Measurements from ENCODE around the gene INSC. TPM values are rescaled to one million over a fixed set of nuclear protein-coding genes. Genes with fewer than 3 reads are reported as not detected.

The INSC gene
- total RNA-seq, 1 donor from 2014 or later = not detected

DNA sequence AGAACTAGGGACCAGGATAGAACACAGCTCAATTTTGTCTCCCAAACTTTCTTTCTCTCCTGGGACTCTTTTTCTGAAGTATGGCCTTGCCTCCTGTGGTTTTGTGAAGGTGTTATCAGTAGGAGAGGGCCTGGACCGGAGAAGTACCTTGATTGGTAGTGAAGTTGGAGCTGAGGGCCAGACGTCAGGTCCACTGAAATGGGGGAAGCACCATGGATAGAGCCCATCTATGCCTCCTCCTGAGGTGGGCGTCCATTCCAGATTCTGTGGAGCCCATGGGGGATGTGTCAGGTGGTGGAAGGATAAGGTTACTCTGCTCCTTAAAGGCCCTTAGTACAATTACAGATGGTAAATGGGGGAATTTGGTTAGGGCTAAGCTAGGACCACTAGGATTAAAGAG, 109.7 kb downstream of the INSC start:
- Mint-ChIP-seq H3K27ac (no peak overlapping the region), H3K4me1 (ENCODE audit: low read depth) (no peaks in the 10 kb centered on the region), H3K4me3 (no peak overlapping the region), H3K9me3 (no peaks in the 10 kb centered on the region), H3K36me3 (ENCODE audit: low read depth) (no peaks in the 10 kb centered on the region), H3K27me3 (ENCODE audit: insufficient read depth) (peaks cover 3% of the 10 kb centered on the region)
- no peak for DNase-seq (ENCODE audit: low spot score)
- intact Hi-C loops (cut with micrococcal nuclease) = no loop called here

DNA sequence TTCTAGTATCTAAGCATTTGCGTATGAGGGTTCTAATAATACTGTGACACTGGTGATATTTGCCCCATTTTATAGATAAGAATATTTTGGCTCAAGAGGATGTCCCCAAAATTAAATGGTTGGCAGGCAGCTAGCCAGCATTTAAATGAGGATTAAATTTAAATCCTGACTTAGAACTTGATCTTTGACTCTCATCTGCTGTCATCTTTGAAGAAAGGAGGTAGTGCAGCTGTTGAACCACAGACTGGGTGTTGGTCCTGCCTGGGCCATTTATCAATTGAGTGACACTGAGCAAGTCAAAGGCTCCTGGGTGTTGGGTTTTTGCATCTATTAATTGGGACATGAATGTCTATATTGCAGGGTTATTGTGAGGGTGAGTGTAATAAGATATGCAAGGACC, 112.3 kb downstream of the INSC start:
- Mint-ChIP-seq H3K9me3 (no peaks in the 10 kb centered on the region), H3K27me3 (ENCODE audit: insufficient read depth) (peaks cover 3% of the 10 kb centered on the region), H3K4me3 (no peak overlapping the region), H3K27ac (no peak overlapping the region), H3K4me1 (ENCODE audit: low read depth) (no peaks in the 10 kb centered on the region), H3K36me3 (ENCODE audit: low read depth) (no peaks in the 10 kb centered on the region)
- intact Hi-C loops (cut with micrococcal nuclease) = no loop called here
- no peak for DNase-seq (ENCODE audit: low spot score)

DNA sequence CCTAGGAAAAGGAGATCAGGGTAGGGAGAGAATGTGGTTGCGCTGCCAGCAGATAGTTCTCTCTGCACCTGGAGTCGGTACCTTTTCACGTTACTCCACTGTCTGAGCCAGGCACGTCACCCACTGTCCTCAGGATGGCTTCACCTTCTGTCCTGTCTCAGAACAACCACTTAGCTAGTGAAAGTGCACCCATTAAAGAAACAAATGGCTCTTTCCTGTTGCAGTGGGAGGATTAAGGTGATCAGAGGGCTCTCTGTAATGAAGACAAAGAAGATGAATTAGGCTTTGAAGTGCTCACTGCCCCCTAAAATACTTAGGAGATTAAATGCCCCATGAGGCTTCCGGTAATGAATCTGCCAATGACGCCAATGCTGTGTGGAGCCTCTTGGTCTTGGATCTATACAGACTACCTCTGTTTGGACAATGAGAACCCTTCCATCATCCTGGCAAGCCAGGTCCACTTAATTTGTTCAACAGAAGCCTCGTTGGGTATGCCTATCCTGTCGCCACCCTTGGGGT, 113.7 kb downstream of the INSC start:
- Mint-ChIP-seq H3K4me1 (ENCODE audit: low read depth) (no peaks in the 10 kb centered on the region), H3K4me3 (no peak overlapping the region), H3K27ac (no peak overlapping the region), H3K36me3 (ENCODE audit: low read depth) (no peaks in the 10 kb centered on the region), H3K9me3 (no peaks in the 10 kb centered on the region), H3K27me3 (ENCODE audit: insufficient read depth) (peaks cover 5% of the 10 kb centered on the region)
- no peak for DNase-seq (ENCODE audit: low spot score)
- intact Hi-C loops (cut with micrococcal nuclease) = no loop called here

DNA sequence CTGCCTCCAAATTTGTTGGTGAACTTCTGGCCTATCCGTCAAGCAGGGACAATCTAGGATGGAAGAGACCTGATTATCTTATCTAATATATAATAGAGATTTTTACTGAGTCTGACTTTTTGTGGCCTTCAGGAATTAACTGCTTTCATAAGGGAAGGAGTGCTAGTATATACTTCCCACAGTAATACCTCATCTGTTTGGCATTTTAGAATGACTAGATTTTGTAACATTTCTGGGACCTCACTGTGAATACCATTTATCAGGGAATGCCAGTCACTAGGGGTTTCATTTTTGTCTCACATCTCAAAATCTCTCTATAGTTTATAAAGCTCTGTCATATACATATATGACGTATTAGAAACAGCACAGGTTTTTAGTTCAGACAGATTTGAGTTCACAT, 114.3 kb downstream of the INSC start:
- H3K27me3 Mint-ChIP-seq (ENCODE audit: insufficient read depth) = peaks cover 5% of the 10 kb centered on the region
- no peak overlapping the region for H3K27ac Mint-ChIP-seq
- intact Hi-C loops (cut with micrococcal nuclease) = no loop called here
- no peak for DNase-seq (ENCODE audit: low spot score)
- H3K9me3 Mint-ChIP-seq = no peaks in the 10 kb centered on the region
- no peaks in the 10 kb centered on the region for H3K4me1 Mint-ChIP-seq (ENCODE audit: low read depth)
- H3K4me3 Mint-ChIP-seq = no peak overlapping the region
- no peaks in the 10 kb centered on the region for H3K36me3 Mint-ChIP-seq (ENCODE audit: low read depth)

DNA sequence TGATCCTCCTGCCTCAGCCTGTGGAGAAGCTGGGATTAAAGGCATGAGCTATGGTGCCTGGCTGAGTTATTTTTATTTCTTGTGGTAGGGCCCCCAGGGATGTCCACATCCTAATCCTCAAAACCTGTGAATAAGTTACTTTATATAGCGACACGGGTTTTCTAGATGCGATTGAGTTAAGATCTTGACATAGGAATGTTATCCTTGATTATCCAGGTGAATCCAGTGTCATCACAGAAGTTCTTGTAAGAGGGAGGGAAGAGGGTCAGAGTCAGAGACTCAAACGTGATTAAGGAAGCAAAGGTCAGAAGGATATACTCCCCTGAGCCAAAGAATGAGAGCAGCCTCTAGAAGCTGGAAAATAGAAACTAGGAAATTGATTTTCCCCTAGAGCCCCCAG, 117.8 kb downstream of the INSC start:
- H3K4me1 Mint-ChIP-seq (ENCODE audit: low read depth) = no peaks in the 10 kb centered on the region
- intact Hi-C loops (cut with micrococcal nuclease) = no loop called here
- no peak overlapping the region for H3K4me3 Mint-ChIP-seq
- no peaks in the 10 kb centered on the region for H3K9me3 Mint-ChIP-seq
- no peak overlapping the region for H3K27ac Mint-ChIP-seq
- H3K36me3 Mint-ChIP-seq (ENCODE audit: low read depth) = no peaks in the 10 kb centered on the region
- DNase-seq (ENCODE audit: low spot score) = no peak
- H3K27me3 Mint-ChIP-seq (ENCODE audit: insufficient read depth) = peaks cover 2% of the 10 kb centered on the region

DNA sequence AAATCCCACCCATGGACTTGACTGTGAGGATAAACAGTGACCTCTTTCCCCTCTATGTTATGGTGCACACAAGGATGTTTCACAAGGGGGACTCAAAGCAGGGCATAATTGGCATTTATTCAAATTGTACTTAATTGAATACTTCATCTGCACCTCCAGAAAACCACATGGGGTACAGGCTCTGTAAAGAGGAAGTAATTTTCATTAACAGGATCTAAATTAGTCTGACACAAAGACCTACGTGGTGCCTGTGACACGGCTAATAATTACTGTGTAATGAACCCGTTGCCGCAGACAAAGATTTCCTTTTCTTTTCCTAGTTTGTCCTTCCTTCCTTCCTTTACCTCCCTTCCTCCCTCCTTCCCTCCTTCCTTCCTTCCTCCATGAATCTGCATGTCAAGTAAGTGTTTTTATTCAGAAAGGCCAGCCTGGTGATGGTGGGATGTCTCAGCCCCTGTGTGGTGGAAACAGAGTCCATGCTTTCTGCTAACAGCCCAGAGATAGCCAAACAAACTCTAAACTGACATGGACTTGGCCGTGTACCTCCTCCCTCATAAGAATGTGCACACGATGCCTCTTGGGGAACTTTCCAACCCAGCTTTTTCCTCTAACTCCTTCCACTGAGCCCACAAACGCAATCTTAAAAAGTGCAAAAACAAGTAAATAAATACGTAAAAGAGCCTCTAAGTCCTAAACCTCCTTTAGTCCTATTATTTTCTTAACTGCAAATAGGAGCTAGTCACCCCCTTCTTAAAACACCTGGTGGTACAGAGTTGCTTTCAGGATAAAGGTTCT, 118.8 kb downstream of the INSC start:
- Mint-ChIP-seq H3K4me1 (ENCODE audit: low read depth) (no peaks in the 10 kb centered on the region), H3K4me3 (no peak overlapping the region), H3K9me3 (no peaks in the 10 kb centered on the region), H3K27me3 (ENCODE audit: insufficient read depth) (peaks cover 2% of the 10 kb centered on the region), H3K36me3 (ENCODE audit: low read depth) (no peaks in the 10 kb centered on the region), H3K27ac (no peak overlapping the region)
- intact Hi-C loops (cut with micrococcal nuclease) = no loop called here
- DNase-seq (ENCODE audit: low spot score) = no peak

DNA sequence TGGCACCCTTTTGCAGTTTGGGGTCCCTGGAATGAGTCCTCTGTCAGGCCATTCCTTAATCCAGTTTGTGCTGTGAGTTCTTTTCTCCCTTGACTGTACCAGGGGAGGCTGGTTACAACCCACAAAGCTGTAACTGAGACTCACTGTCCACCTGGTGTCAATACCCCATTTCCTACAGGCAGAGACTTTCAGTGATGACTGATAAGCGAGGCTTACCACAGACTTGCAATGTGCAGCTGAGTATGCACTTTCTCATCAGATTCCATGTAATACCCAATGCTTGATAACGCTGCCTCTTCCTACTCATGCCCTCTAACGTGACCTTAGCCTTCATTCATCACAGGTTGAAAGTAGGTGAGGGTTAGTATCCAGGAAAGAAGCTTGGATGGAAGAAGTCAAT, 120.1 kb downstream of the INSC start:
- no peak for DNase-seq (ENCODE audit: low spot score)
- H3K4me1 Mint-ChIP-seq (ENCODE audit: low read depth) = no peaks in the 10 kb centered on the region
- no peak overlapping the region for H3K4me3 Mint-ChIP-seq
- H3K27ac Mint-ChIP-seq = no peak overlapping the region
- H3K9me3 Mint-ChIP-seq = no peaks in the 10 kb centered on the region
- H3K27me3 Mint-ChIP-seq (ENCODE audit: insufficient read depth) = peaks cover 2% of the 10 kb centered on the region
- intact Hi-C loops (cut with micrococcal nuclease) = no loop called here
- no peaks in the 10 kb centered on the region for H3K36me3 Mint-ChIP-seq (ENCODE audit: low read depth)

DNA sequence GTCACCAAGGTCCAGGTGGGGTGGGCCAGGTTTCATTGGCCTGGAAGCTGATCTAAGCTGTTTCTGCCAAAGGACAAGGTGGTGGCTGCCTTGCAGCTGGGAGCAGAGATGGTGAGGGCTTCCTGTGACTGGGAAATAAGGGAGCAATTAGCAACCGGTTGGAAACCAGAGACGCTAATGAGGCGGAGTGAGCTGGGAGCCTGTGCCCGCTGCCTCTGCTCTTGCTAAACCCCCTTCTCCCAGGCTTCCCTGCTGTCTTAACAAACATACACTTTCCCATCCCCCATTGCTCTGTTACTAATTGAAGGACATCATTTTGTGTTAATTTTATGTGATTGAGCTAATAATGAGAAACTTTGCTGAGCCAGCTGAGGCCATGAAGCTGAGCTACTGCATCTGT, 121.8 kb downstream of the INSC start:
- no peaks in the 10 kb centered on the region for H3K4me1 Mint-ChIP-seq (ENCODE audit: low read depth)
- DNase-seq (ENCODE audit: low spot score) = no peak
- H3K27me3 Mint-ChIP-seq (ENCODE audit: insufficient read depth) = peaks cover 2% of the 10 kb centered on the region
- no peak overlapping the region for H3K4me3 Mint-ChIP-seq
- H3K27ac Mint-ChIP-seq = no peak overlapping the region
- no peaks in the 10 kb centered on the region for H3K36me3 Mint-ChIP-seq (ENCODE audit: low read depth)
- intact Hi-C loops (cut with micrococcal nuclease) = no loop called here
- no peaks in the 10 kb centered on the region for H3K9me3 Mint-ChIP-seq

DNA sequence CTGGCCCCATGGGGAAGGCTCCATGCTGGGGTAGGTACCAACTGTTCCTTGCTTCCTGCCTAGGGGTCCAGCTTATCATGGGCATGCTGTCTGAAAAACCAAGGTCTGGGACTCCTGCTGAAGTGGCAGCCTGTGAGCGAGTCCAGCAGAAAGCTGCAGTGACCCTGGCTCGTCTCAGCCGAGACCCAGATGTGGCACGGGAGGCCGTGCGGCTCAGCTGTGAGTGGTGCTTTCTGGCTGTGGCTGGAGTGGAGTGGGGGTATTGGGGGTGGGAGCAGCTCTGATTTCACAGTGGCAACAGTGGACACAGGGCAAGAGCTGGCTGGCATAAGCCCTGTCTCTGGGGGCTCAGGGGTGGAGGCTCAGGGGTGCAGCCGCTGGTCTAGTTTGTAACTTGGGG, 124.1 kb downstream of the INSC start:
- Mint-ChIP-seq H3K27ac (no peak overlapping the region), H3K4me3 (no peak overlapping the region), H3K9me3 (no peaks in the 10 kb centered on the region), H3K4me1 (ENCODE audit: low read depth) (no peaks in the 10 kb centered on the region), H3K36me3 (ENCODE audit: low read depth) (no peaks in the 10 kb centered on the region), H3K27me3 (ENCODE audit: insufficient read depth) (peaks cover 6% of the 10 kb centered on the region)
- intact Hi-C loops (cut with micrococcal nuclease) = no loop called here
- DNase-seq (ENCODE audit: low spot score) = no peak

DNA sequence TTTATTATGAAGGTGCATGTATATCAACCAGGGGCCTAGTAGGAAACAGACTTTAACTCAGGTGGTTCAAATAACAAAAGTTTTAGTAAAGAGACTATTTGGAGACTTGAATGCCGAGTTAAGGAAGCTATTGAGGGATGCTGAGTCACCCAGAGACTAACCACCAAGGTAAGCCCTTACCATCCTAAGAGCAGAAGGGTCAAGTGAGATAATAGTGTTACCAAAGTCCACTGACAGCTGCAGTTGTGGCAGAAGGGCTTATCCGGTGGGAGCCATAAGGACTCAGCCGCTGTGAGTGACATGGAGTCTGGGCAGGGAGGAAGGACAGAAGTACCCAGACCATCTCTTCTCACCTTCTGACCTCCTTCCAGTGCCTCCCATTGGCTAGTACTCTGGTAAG, 134.0 kb downstream of the INSC start:
- intact Hi-C loops (cut with micrococcal nuclease) = no loop called here
- Mint-ChIP-seq H3K4me3 (no peak overlapping the region), H3K4me1 (ENCODE audit: low read depth) (no peaks in the 10 kb centered on the region), H3K36me3 (ENCODE audit: low read depth) (no peaks in the 10 kb centered on the region), H3K27me3 (ENCODE audit: insufficient read depth) (peaks cover 3% of the 10 kb centered on the region), H3K9me3 (no peaks in the 10 kb centered on the region), H3K27ac (no peak overlapping the region)
- no peak for DNase-seq (ENCODE audit: low spot score)

DNA sequence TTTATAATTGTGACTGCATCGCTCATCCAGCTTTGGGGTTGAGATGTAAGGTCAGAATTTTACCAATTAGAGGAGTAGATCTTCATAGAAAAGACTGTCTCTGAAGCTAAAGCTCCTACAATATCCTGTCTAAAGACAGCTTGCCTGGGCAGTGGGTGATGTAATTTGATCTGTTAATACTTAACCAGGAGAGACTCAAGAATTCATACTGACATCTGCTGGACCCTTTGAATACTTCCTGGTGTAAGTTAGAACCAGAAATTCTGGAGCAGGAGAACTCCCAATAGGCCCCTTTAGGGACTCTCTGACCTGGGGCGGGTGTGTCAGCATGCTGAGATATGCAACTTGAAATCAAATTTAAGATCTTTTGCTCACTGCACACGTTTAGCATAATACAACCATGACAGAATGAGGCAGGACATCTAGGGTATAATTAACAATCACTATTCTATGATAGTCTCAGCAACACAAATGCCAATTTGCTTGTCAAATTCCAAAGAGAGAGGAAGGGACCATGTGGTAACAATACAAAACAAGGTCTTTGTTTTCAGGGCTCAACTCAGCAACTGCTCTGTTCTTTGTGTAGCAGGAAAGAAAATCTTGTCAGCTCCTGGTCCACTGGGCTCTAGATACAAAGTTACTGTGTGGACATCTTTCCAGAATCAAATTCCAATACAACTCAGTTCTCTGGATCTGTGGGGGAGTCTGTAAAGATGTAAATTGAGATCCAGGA, 143.9 kb downstream of the INSC start:
- DNase-seq (ENCODE audit: low spot score) = no peak
- intact Hi-C loops (cut with micrococcal nuclease) = no loop called here
- Mint-ChIP-seq H3K27me3 (ENCODE audit: insufficient read depth) (no peaks in the 10 kb centered on the region), H3K27ac (no peak overlapping the region), H3K9me3 (no peaks in the 10 kb centered on the region), H3K4me1 (ENCODE audit: low read depth) (no peaks in the 10 kb centered on the region), H3K36me3 (ENCODE audit: low read depth) (no peaks in the 10 kb centered on the region), H3K4me3 (no peak overlapping the region)

DNA sequence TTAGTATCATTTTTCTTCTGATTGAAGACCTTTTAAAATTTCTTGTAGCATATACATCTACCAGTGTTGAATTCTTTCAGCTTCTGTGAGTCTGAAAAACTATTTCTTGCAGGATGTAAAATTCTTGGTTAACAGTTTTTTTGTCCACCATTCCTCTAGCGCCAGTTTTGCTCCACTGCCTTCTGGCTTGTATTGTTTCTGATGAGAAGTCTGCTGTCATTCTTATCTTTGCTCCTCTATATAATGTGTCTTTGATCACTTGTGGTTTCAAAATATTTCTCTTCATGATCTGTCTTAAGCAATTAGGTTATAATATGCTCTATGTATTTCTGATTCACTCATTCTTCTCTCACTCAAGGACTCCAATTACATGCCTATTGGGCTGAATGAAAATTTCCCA, 152.3 kb downstream of the INSC start:
- H3K4me1 Mint-ChIP-seq (ENCODE audit: low read depth) = no peaks in the 10 kb centered on the region
- no peak overlapping the region for H3K4me3 Mint-ChIP-seq
- no peak overlapping the region for H3K27ac Mint-ChIP-seq
- peaks cover 15% of the 10 kb centered on the region for H3K9me3 Mint-ChIP-seq
- no peak for DNase-seq (ENCODE audit: low spot score)
- H3K36me3 Mint-ChIP-seq (ENCODE audit: low read depth) = no peaks in the 10 kb centered on the region
- intact Hi-C loops (cut with micrococcal nuclease) = no loop called here
- H3K27me3 Mint-ChIP-seq (ENCODE audit: insufficient read depth) = no peaks in the 10 kb centered on the region

DNA sequence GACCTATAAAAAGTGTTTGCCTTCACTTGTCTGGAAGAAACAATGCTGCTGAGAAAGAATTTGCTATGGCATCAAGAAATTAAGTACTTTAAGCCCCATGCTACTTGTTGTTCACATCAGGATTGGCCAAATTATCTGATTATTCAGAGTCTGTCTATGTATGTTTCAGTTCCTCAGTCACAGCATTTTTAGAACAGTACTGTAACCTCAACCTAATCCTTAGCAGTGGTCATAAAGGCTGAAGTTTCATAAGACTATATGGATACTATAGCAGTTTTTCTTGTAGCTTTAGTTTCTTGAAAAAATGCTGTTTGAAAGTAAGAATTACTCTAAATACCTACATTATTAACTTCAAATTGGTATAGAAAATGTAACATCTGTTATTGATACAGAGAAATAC, 153.9 kb downstream of the INSC start:
- Mint-ChIP-seq H3K4me1 (ENCODE audit: low read depth) (no peaks in the 10 kb centered on the region), H3K27ac (no peak overlapping the region), H3K9me3 (peaks cover 15% of the 10 kb centered on the region), H3K36me3 (ENCODE audit: low read depth) (no peaks in the 10 kb centered on the region), H3K4me3 (no peak overlapping the region), H3K27me3 (ENCODE audit: insufficient read depth) (peaks cover 2% of the 10 kb centered on the region)
- no peak for DNase-seq (ENCODE audit: low spot score)
- intact Hi-C loops (cut with micrococcal nuclease) = no loop called here
